B cell (primary cell): ENCODE measurements around the gene YJU2.
"Not testable (repeated sequence)": the region's sequence is repeated elsewhere in the genome, so short reads cannot be mapped to it uniquely, and the experiment has no call there.

Source experiments
- EZH2 ChIP-seq: IDR thresholded peaks from 2 replicates; pipeline ENCODE4 v1.6.1; 2012; ENCODE audit warnings: borderline replicate concordance, low read depth, mild to moderate bottlenecking, moderate library complexity, low read length; ENCODE audit not compliant: insufficient read depth, poor library complexity, severe bottlenecking
- TF ChIP-seq, protein P1 (sequence below): fragments of 200-600 bp; IDR thresholded peaks from one replicate; pipeline ENCODE4 v1.8.0; 2022; ENCODE audit warnings: antibody characterized with exemption, mild to moderate bottlenecking

DNA sequence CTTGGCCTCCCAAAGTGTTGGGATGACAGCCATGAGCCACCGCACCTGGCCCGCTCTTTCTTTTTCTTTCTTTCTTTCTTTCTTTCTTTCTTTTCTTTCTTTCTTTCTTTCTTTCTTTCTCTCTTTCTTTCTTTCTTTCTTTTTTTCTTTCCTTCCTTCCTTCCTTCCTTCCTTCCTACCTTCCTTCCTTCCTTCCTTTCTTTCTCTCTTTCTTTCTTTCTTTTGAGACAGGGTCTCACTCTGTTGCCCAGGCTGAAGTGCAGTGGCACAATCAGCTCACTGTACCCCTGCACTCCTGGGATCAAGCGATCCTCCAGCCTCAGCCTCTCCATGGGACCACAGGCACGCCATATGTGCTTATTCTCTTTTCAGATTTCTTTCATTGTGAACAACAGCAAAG lies 39.3 kb downstream of the YJU2 start:
- TF ChIP-seq, protein P1, sequence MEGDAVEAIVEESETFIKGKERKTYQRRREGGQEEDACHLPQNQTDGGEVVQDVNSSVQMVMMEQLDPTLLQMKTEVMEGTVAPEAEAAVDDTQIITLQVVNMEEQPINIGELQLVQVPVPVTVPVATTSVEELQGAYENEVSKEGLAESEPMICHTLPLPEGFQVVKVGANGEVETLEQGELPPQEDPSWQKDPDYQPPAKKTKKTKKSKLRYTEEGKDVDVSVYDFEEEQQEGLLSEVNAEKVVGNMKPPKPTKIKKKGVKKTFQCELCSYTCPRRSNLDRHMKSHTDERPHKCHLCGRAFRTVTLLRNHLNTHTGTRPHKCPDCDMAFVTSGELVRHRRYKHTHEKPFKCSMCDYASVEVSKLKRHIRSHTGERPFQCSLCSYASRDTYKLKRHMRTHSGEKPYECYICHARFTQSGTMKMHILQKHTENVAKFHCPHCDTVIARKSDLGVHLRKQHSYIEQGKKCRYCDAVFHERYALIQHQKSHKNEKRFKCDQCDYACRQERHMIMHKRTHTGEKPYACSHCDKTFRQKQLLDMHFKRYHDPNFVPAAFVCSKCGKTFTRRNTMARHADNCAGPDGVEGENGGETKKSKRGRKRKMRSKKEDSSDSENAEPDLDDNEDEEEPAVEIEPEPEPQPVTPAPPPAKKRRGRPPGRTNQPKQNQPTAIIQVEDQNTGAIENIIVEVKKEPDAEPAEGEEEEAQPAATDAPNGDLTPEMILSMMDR: not testable (repeated sequence)
- not testable (repeated sequence) for TF ChIP-seq EZH2
